H9 (cell line): ENCODE data around the gene ADAM23. TPM values are rescaled to one million over a fixed set of nuclear protein-coding genes. Genes with fewer than 3 reads are reported as not detected.
"Not testable (repeated sequence)": the region's sequence is repeated elsewhere in the genome, so short reads cannot be mapped to it uniquely, and the experiment has no call there.

Experiments
- DNase-seq: peaks from one replicate; pipeline ENCODE4 v3.0.0-alpha.2; 2017
- H2AFZ ChIP-seq: one replicate; pipeline ENCODE4 v1.6.1; 2013; ENCODE audit warnings: mild to moderate bottlenecking, low read length, control low read depth, moderate library complexity
- H2AK5ac ChIP-seq: 2 replicates; pipeline ENCODE4 v1.6.1; 2013; ENCODE audit warnings: low read length, control low read depth, mixed read lengths; ENCODE audit not compliant: insufficient read length
- H2BK120ac ChIP-seq: one replicate; pipeline ENCODE4 v1.6.1; 2013; ENCODE audit warnings: low read depth, mild to moderate bottlenecking, low read length, control low read depth, inconsistent platforms; ENCODE audit not compliant: poor library complexity, severe bottlenecking
- H2BK12ac ChIP-seq: 2 replicates; pipeline ENCODE4 v1.6.1; 2013; ENCODE audit warnings: low read length, control low read depth, mixed read lengths, low read depth; ENCODE audit not compliant: insufficient read length
- H2BK15ac ChIP-seq: 2 replicates; pipeline ENCODE4 v1.6.1; 2013; ENCODE audit warnings: low read depth, low read length, control low read depth
- H2BK20ac ChIP-seq: one replicate; pipeline ENCODE4 v1.6.1; 2013; ENCODE audit warnings: low read depth, mild to moderate bottlenecking, low read length, control low read depth, inconsistent platforms; ENCODE audit not compliant: poor library complexity, severe bottlenecking
- H2BK5ac ChIP-seq: 2 replicates; pipeline ENCODE4 v1.6.1; 2013; ENCODE audit warnings: low read length, control low read depth, mixed read lengths; ENCODE audit not compliant: insufficient read length
- H3K14ac ChIP-seq: 2 replicates; pipeline ENCODE4 v1.6.1; 2013; ENCODE audit warnings: low read length, control low read depth; ENCODE audit not compliant: insufficient read depth
- H3K18ac ChIP-seq: 2 replicates; pipeline ENCODE4 v1.6.1; 2013; ENCODE audit warnings: low read depth, mild to moderate bottlenecking, mixed read lengths, low read length, control low read depth; ENCODE audit not compliant: insufficient read length
- H3K23ac ChIP-seq: 2 replicates; pipeline ENCODE4 v1.6.1; 2013; ENCODE audit warnings: low read length, control low read depth, mixed read lengths, low read depth; ENCODE audit not compliant: insufficient read length
- H3K23me2 ChIP-seq: 2 replicates; pipeline ENCODE4 v1.6.1; 2013; ENCODE audit warnings: low read depth, mild to moderate bottlenecking, mixed read lengths, low read length, control low read depth; ENCODE audit not compliant: insufficient read length, poor library complexity, severe bottlenecking
- H3K27ac ChIP-seq: 2 replicates; pipeline ENCODE4 v1.5.1; 2013; ENCODE audit warnings: low read length, control low read depth, mixed read lengths, low read depth; ENCODE audit not compliant: insufficient read length
- H3K27me3 ChIP-seq: 2 replicates; pipeline ENCODE4 v1.6.1; 2013; ENCODE audit warnings: low read length, control low read depth, inconsistent platforms; ENCODE audit not compliant: insufficient read depth
- H3K4ac ChIP-seq: 2 replicates; pipeline ENCODE4 v1.6.1; 2013; ENCODE audit warnings: low read depth, mild to moderate bottlenecking, control low read depth, inconsistent platforms, low read length, moderate library complexity
- H3K4me1 ChIP-seq: 2 replicates; pipeline ENCODE4 v1.6.1; 2013; ENCODE audit warnings: low read length, control low read depth, inconsistent platforms; ENCODE audit not compliant: insufficient read depth
- H3K4me2 ChIP-seq: 2 replicates; pipeline ENCODE4 v1.6.1; 2013; ENCODE audit warnings: low read length, control low read depth, mixed read lengths; ENCODE audit not compliant: insufficient read length, insufficient read depth
- H3K56ac ChIP-seq: 2 replicates; pipeline ENCODE4 v1.6.1; 2013; ENCODE audit warnings: low read depth, mild to moderate bottlenecking, mixed read lengths, low read length, control low read depth; ENCODE audit not compliant: insufficient read length
- H3K79me1 ChIP-seq: 2 replicates; pipeline ENCODE4 v1.6.1; 2013; ENCODE audit warnings: low read depth, mild to moderate bottlenecking, moderate library complexity, low read length, control low read depth, inconsistent platforms; ENCODE audit not compliant: insufficient read depth, poor library complexity, severe bottlenecking
- H3K79me2 ChIP-seq: 2 replicates; pipeline ENCODE4 v1.6.1; 2013; ENCODE audit warnings: low read length, control low read depth, inconsistent platforms; ENCODE audit not compliant: insufficient read depth
- H3K9ac ChIP-seq: 2 replicates; pipeline ENCODE4 v1.6.1; 2013; ENCODE audit warnings: low read length, control low read depth, mixed read lengths; ENCODE audit not compliant: insufficient read length; ENCODE audit errors: extremely low read depth
- H3K9me3 ChIP-seq: one replicate; pipeline ENCODE4 v1.6.1; 2013; ENCODE audit warnings: low read depth, low read length, inconsistent platforms; ENCODE audit not compliant: control insufficient read depth
- H3T11ph ChIP-seq: one replicate; pipeline ENCODE4 v1.6.1; 2013; ENCODE audit warnings: mild to moderate bottlenecking, low read length, control low read depth, inconsistent platforms
- H4K20me1 ChIP-seq: one replicate; pipeline ENCODE4 v1.6.1; 2013; ENCODE audit not compliant: control insufficient read depth, insufficient read length, insufficient read depth
- H4K5ac ChIP-seq: 2 replicates; pipeline ENCODE4 v1.6.1; 2013; ENCODE audit warnings: low read depth, mild to moderate bottlenecking, mixed read lengths, low read length, control low read depth; ENCODE audit not compliant: insufficient read length
- H4K8ac ChIP-seq: replicated peaks from 2 replicates; pipeline ENCODE4 v1.6.1; 2013; ENCODE audit warnings: low read length, control low read depth, mixed read lengths, low read depth; ENCODE audit not compliant: insufficient read length
- H4K91ac ChIP-seq: 2 replicates; pipeline ENCODE4 v1.6.1; 2013; ENCODE audit warnings: low read depth, mild to moderate bottlenecking, moderate library complexity, mixed read lengths, low read length, control low read depth; ENCODE audit not compliant: insufficient read length
- H3K27ac Mint-ChIP-seq, 3 experiments: 2 replicates in 2 of 3; 3 replicates in 1 of 3; pipeline ENCODE4 v1.8.0; 2020 to 2021; ENCODE audit warnings: mixed read lengths in 3 of 3, mild to moderate bottlenecking in 1 of 3, moderate library complexity in 1 of 3
- H3K27me3 Mint-ChIP-seq: 2 replicates; pipeline ENCODE4 v1.8.0; 2021; ENCODE audit warnings: low read depth, mild to moderate bottlenecking, moderate library complexity, mixed read lengths
- H3K36me3 Mint-ChIP-seq, 3 experiments: 2 replicates in 2 of 3; 3 replicates in 1 of 3; pipeline ENCODE4 v1.8.0; 2020 to 2021; ENCODE audit warnings: low read depth in 3 of 3, mixed read lengths in 3 of 3; ENCODE audit not compliant: insufficient read depth in 1 of 3
- H3K4me1 Mint-ChIP-seq, 2 experiments: 2 replicates each; pipeline ENCODE4 v1.8.0; 2020; ENCODE audit warnings: mixed read lengths in 2 of 2
- H3K4me3 Mint-ChIP-seq, 2 experiments: 2 replicates in 1 of 2; 3 replicates in 1 of 2; pipeline ENCODE4 v1.8.0; 2020 to 2021; ENCODE audit warnings: mild to moderate bottlenecking in 2 of 2, mixed read lengths in 2 of 2, moderate library complexity in 1 of 2
- H3K9me3 Mint-ChIP-seq, 2 experiments: 2 replicates in 1 of 2; 3 replicates in 1 of 2; pipeline ENCODE4 v1.8.0; 2020; ENCODE audit warnings: mild to moderate bottlenecking in 2 of 2, mixed read lengths in 2 of 2, moderate library complexity in 1 of 2
- WGBS: extraction: QIAGEN DNeasy Blood & Tissue Kit; methylation state at CpG from one replicate; pipeline ENCODE4 v1.1.7; 2013; ENCODE audit warnings: missing lambda C conversion rate, low lambda C conversion rate, mixed read lengths; ENCODE audit not compliant: insufficient read length; ENCODE audit errors: extremely low coverage; 5-methylcytosine and 5-hydroxymethylcytosine counted together
- total RNA-seq: library from RNA; stranded (reverse); gene quantifications from 2 replicates; pipeline ENCODE4 v1.2.1, GENCODE V29; 2021
- TF ChIP-seq, protein P1 (sequence below): fragments of 200-600 bp; sonication (generic); conservative IDR thresholded peaks from 3 replicates; pipeline ENCODE4 v1.8.0; 2021; ENCODE audit warnings: antibody characterized with exemption, mild to moderate bottlenecking

The ADAM23 gene
- total RNA-seq, 1 experiment from 2014 or later: 21.4 TPM

DNA sequence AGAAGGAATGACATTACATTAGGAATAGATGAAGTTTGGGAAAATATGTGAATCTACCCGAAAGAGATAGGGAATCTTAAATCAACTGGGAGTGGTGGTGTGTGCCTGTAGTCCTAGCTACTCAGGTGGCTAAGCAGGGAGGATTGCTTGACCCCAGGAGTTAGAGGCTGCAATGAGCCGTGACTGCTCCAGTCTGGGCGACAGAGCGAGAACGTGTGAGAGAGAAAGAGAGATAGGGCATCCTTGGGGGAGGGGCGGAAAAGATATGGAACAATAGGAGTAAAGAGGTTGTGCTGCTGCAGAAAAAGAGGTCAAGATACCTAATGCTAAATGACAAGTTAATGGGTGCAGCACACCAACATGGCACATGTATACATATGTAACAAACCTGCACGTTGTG is 47.1 kb upstream of the ADAM23 start:
- Histone ChIP-seq H3K9me3 (no peaks in the 10 kb centered on the region), H4K5ac (no peak overlapping the region), H3K18ac (no peak overlapping the region), H3K14ac (no peak overlapping the region), H3K79me1 (no peaks in the 10 kb centered on the region), H3K23me2 (no peaks in the 10 kb centered on the region), H3K79me2 (no peaks in the 10 kb centered on the region), H3T11ph (no peak overlapping the region), H3K27me3 (no peaks in the 10 kb centered on the region), H2BK120ac (no peak overlapping the region), H4K20me1 (no peaks in the 10 kb centered on the region), H3K4me2 (no peak overlapping the region), H4K91ac (no peak overlapping the region), H2BK20ac (no peak overlapping the region), H3K4ac (no peak overlapping the region), H3K9ac (no peak overlapping the region), H3K23ac (no peak overlapping the region), H2BK5ac (no peak overlapping the region), H3K27ac (no peak overlapping the region), H2BK15ac (no peak overlapping the region), H4K8ac (no peak overlapping the region), H2BK12ac (no peak overlapping the region), H3K4me1 (no peaks in the 10 kb centered on the region), H2AFZ (peak overlapping the region; percentile 16), H2AK5ac (no peak overlapping the region), H3K56ac (no peak overlapping the region)
- no peak overlapping the region for H3K4me3 Mint-ChIP-seq
- H3K4me1 Mint-ChIP-seq: peaks cover 2 to 3% of the 10 kb centered on the region in 2 experiments; a peak in 2 of 4 replicates
- H3K27me3 Mint-ChIP-seq: peaks cover 3% of the 10 kb centered on the region
- no peak overlapping the region for H3K27ac Mint-ChIP-seq
- DNase-seq: no peak
- peaks cover 27 to 28% of the 10 kb centered on the region in 2 experiments for H3K9me3 Mint-ChIP-seq
- TF ChIP-seq, protein P1, sequence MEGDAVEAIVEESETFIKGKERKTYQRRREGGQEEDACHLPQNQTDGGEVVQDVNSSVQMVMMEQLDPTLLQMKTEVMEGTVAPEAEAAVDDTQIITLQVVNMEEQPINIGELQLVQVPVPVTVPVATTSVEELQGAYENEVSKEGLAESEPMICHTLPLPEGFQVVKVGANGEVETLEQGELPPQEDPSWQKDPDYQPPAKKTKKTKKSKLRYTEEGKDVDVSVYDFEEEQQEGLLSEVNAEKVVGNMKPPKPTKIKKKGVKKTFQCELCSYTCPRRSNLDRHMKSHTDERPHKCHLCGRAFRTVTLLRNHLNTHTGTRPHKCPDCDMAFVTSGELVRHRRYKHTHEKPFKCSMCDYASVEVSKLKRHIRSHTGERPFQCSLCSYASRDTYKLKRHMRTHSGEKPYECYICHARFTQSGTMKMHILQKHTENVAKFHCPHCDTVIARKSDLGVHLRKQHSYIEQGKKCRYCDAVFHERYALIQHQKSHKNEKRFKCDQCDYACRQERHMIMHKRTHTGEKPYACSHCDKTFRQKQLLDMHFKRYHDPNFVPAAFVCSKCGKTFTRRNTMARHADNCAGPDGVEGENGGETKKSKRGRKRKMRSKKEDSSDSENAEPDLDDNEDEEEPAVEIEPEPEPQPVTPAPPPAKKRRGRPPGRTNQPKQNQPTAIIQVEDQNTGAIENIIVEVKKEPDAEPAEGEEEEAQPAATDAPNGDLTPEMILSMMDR: no peak
- no CpG with 5 or more reads among the region's 7 CpGs for WGBS
- H3K36me3 Mint-ChIP-seq: peaks cover 7 to 29% (median 15%) of the 10 kb centered on the region in 3 experiments

DNA sequence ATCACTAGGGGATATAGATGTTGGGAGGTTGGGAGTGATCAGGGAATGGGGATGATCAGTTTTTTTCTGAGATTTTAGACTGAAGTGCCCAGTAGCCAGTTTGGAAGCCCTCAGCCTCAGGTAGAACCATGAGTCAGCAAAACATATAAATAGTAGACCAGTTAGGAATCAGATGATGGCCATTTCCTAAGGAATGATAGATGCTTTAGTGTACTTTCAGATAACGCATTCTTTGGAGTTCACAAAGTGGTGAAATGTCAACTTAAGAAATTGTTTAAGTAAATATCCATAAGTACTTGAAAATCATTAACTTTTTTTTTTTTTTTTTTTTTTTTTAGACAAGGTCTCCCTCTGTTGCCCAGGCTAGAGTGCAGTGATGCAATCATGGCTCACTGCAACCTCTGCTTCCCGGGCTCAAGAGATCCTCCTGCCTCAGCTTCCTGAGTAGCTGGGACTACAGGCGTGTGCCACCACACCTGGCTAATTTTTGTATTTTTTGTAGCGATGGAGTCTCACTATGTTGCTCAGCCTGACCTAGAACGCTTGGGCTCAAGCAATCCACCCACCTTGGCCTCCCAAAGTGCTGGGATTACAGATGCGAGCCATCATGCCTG is 40.3 kb upstream of the ADAM23 start:
- not testable (repeated sequence) for H2BK15ac ChIP-seq, H4K5ac ChIP-seq, H3K79me1 ChIP-seq, H4K20me1 ChIP-seq, DNase-seq, H3K79me2 ChIP-seq, H3K9ac ChIP-seq, H2BK5ac ChIP-seq, H3K27me3 ChIP-seq, H3K4me1 Mint-ChIP-seq, H4K8ac ChIP-seq, H3K4ac ChIP-seq, H3K27ac ChIP-seq, H2BK120ac ChIP-seq, H3K9me3 ChIP-seq, H3K56ac ChIP-seq, H2BK12ac ChIP-seq, H4K91ac ChIP-seq, H3K27ac Mint-ChIP-seq, H3K4me3 Mint-ChIP-seq, H2BK20ac ChIP-seq, H3K4me2 ChIP-seq, H3T11ph ChIP-seq, H3K14ac ChIP-seq, H3K27me3 Mint-ChIP-seq, H3K18ac ChIP-seq, H3K23ac ChIP-seq, H3K4me1 ChIP-seq, H2AFZ ChIP-seq, H3K23me2 ChIP-seq, H2AK5ac ChIP-seq
- no CpG with 5 or more reads among the region's 6 CpGs for WGBS
- H3K36me3 Mint-ChIP-seq: peaks cover 7 to 18% (median 9%) of the 10 kb centered on the region in 3 experiments
- peaks cover 17 to 19% of the 10 kb centered on the region in 2 experiments for H3K9me3 Mint-ChIP-seq
